B cell (primary cell): ENCODE data around the gene JKAMP. TPM values are rescaled to one million over a fixed set of nuclear protein-coding genes. Genes with fewer than 3 reads are reported as not detected.

ENCODE experiments used
- ATAC-seq: fragments of 200-7000 bp; cut with Tn5 transposase; one replicate; pipeline ENCODE4 v1.10.0; 2021; ENCODE audit warnings: low read depth, mild to moderate bottlenecking, moderate number of reproducible peaks, moderate library complexity
- CTCF ChIA-PET: fragments of 350-600 bp; sonication (Branson Sonifier 250); formaldehyde crosslinking; loops from one replicate; lab custom pipeline; 2021; ENCODE audit warnings: antibody characterized with exemption, inconsistent platforms; lab: Charles Lee
- POLR2A ChIA-PET: fragments of 350-600 bp; sonication (Branson Sonifier 250); formaldehyde crosslinking; loops from one replicate; lab custom pipeline; 2021; ENCODE audit warnings: antibody characterized with exemption; lab: Charles Lee
- DNase-seq: peaks from one replicate; pipeline ENCODE4 v3.0.0; 2013
- H2AFZ ChIP-seq: 2 replicates; pipeline ENCODE4 v1.6.1; 2012; ENCODE audit warnings: mild to moderate bottlenecking, low read depth, low read length; ENCODE audit not compliant: insufficient read depth, poor library complexity, severe bottlenecking
- H3K27ac ChIP-seq, 2 donors: 1 replicate in 1 of 2; 2 replicates in 1 of 2; pipeline ENCODE4 v1.5.1; 2012 to 2013; ENCODE audit warnings: low read length in 2 of 2, mild to moderate bottlenecking in 2 of 2, moderate library complexity in 1 of 2
- H3K27me3 ChIP-seq, 4 experiments: fragments of 200-600 bp in 1 of 4; sonication (generic) in 1 of 4; replicated peaks in 1 of 4; 1 replicate in 2 of 4; 2 replicates in 2 of 4; pipeline versions ENCODE4 v1.6.1 to v1.7.0; 2013 to 2016; ENCODE audit warnings: low read length in 3 of 4, mild to moderate bottlenecking in 2 of 4, mixed read lengths in 1 of 4, moderate library complexity in 1 of 4; ENCODE audit not compliant: insufficient read depth in 4 of 4, control insufficient read depth in 3 of 4; ENCODE audit errors: control extremely low read depth in 1 of 4
- H3K36me3 ChIP-seq, 2 experiments: replicated peaks in 1 of 2; 1 replicate in 1 of 2; 2 replicates in 1 of 2; pipeline versions ENCODE4 v1.6.1 to v1.7.1; 2013; ENCODE audit warnings: low read length in 1 of 2; ENCODE audit not compliant: insufficient read depth in 2 of 2, control insufficient read depth in 1 of 2; ENCODE audit errors: control extremely low read depth in 1 of 2, extremely low read depth in 1 of 2
- H3K4me1 ChIP-seq, 2 donors: fragments of 200-600 bp in 1 of 2; sonication (generic) in 1 of 2; 1 replicate in 1 of 2; 2 replicates in 1 of 2; pipeline versions ENCODE4 v1.5.1 to v1.6.1; 2013 to 2017; ENCODE audit warnings: low read length in 2 of 2; ENCODE audit not compliant: control insufficient read depth in 2 of 2, insufficient read depth in 2 of 2
- H3K4me2 ChIP-seq: replicated peaks from 2 replicates; pipeline ENCODE3; 2012; ENCODE audit warnings: mild to moderate bottlenecking, low read depth, low read length; ENCODE audit not compliant: poor library complexity, severe bottlenecking
- H3K4me3 ChIP-seq, 5 experiments: fragments of 200-600 bp in 1 of 5; sonication (generic) in 1 of 5; 1 replicate in 3 of 5; 2 replicates in 2 of 5; pipeline versions ENCODE4 v1.5.1 to v1.7.0; 2011 to 2016; ENCODE audit warnings: low read length in 4 of 5, mild to moderate bottlenecking in 4 of 5, low read depth in 2 of 5, control low read depth in 1 of 5, moderate library complexity in 1 of 5; ENCODE audit not compliant: insufficient read depth in 1 of 5; ENCODE audit errors: control extremely low read depth in 1 of 5, extremely low read depth in 1 of 5
- H3K79me2 ChIP-seq: fragments of 200-600 bp; sonication (generic); one replicate; pipeline ENCODE4 v1.6.0; 2016; ENCODE audit warnings: low read length; ENCODE audit not compliant: control insufficient read depth, insufficient read depth
- H3K9ac ChIP-seq: fragments of 200-600 bp; sonication (generic); 2 replicates; pipeline ENCODE4 v1.6.1; 2017; ENCODE audit warnings: mild to moderate bottlenecking, low read length, moderate library complexity
- H3K9me3 ChIP-seq, 3 donors: one replicate each; pipeline versions ENCODE4 v1.6.1 to v1.7.1; 2013; ENCODE audit warnings: low read length in 2 of 3; ENCODE audit not compliant: control insufficient read depth in 2 of 3, insufficient read depth in 1 of 3; ENCODE audit errors: control extremely low read depth in 1 of 3
- H4K20me1 ChIP-seq: 2 replicates; pipeline ENCODE4 v1.6.0; 2012; ENCODE audit warnings: mild to moderate bottlenecking, low read length; ENCODE audit not compliant: insufficient read depth, control insufficient read depth, poor library complexity, severe bottlenecking
- H3K27ac Mint-ChIP-seq: one replicate; pipeline ENCODE4 v1.8.0; 2021; ENCODE audit warnings: mixed read lengths
- H3K27me3 Mint-ChIP-seq: one replicate; pipeline ENCODE4 v1.8.0; 2021; ENCODE audit warnings: mixed read lengths
- H3K4me1 Mint-ChIP-seq: one replicate; pipeline ENCODE4 v1.8.0; 2021; ENCODE audit warnings: mixed read lengths
- H3K4me3 Mint-ChIP-seq: one replicate; pipeline ENCODE4 v1.8.0; 2021; ENCODE audit warnings: mixed read lengths
- H3K9me3 Mint-ChIP-seq: one replicate; pipeline ENCODE4 v1.8.0; 2022; ENCODE audit warnings: mixed read lengths; ENCODE audit not compliant: insufficient read depth
- EZH2 ChIP-seq: IDR thresholded peaks from 2 replicates; pipeline ENCODE4 v1.6.1; 2012; ENCODE audit warnings: borderline replicate concordance, low read depth, mild to moderate bottlenecking, moderate library complexity, low read length; ENCODE audit not compliant: insufficient read depth, poor library complexity, severe bottlenecking
- WGBS: methylation state at CpG from one replicate; pipeline ENCODE4 v1.1.5; 2013; ENCODE audit warnings: missing lambda C conversion rate; ENCODE audit not compliant: insufficient coverage; 5-methylcytosine and 5-hydroxymethylcytosine counted together
- intact Hi-C: fragments of 100-400 bp; cut with micrococcal nuclease; formaldehyde crosslinking; loops from one replicate; pipeline ENCODE4 v1.10.0; 2022
- polyA plus RNA-seq: library from polyadenylated mRNA; depleted of rRNA; stranded (reverse); fragments of >200 nt; gene quantifications from 2 replicates; pipeline ENCODE4 v1.2.3, GENCODE V29; 2012
- total RNA-seq, 2 donors: library from RNA; stranded (reverse); fragments of 120-200 nt in 1 of 2; gene quantifications; 1 replicate in 1 of 2; 2 replicates in 1 of 2; pipeline versions ENCODE4 v1.2.3 to v1.2.4, GENCODE V29; 2013 to 2022
- TF ChIP-seq, protein P1 (sequence below): fragments of 200-600 bp; IDR thresholded peaks from one replicate; pipeline ENCODE4 v1.8.0; 2022; ENCODE audit warnings: antibody characterized with exemption, mild to moderate bottlenecking

Gene JKAMP
- total and polyA plus RNA-seq, 2 donors (not counting 1 experiment from before 2014, with no cell fraction given) = 30.3 to 32.3 TPM

DNA sequence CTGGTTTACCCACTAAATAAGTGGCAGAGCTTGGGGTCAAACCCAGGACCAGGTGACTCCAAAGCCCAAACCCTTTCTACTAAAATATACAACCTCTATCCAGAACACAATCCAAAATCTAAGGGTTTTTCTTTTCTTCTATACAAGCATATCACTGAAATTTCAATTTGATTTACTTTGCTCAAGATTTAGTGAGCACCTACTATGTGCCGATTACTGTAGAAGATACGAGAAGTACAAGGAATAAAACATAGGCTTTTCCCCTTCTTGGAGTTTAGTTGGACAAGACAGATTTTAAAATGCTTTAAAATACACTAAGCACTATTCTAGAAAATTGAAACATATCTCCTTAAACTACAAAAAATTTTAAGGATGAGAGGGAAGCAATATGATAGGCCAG lies 2.9 kb upstream of the JKAMP start:
- ChIA-PET CTCF (interaction anchor here (3.6 kb wide), 1 partner anchor 16 kb away, joined by 35 read pairs; the partner anchor contains the start of gene GPR135), POLR2A (no interaction called here)
- ATAC-seq (no peak), DNase-seq (no peak)
- no peaks in the 10 kb centered on the region for H3K9me3 ChIP-seq
- H3K4me3 Mint-ChIP-seq = no peak overlapping the region
- H3K27me3 ChIP-seq = no peaks in the 10 kb centered on the region
- H3K4me1 ChIP-seq = peaks cover 36 to 40% of the 10 kb centered on the region in 2 donors
- intact Hi-C loops = loop anchor here (10.0 kb wide), 3 partner anchors 847 to 1277 kb away; partner anchors contain the start of genes ACTR10 and DACT1
- peaks cover 7% of the 10 kb centered on the region for H4K20me1 ChIP-seq
- H3K9me3 Mint-ChIP-seq = no peaks in the 10 kb centered on the region
- H2AFZ ChIP-seq = no peak overlapping the region
- peaks cover 52% of the 10 kb centered on the region for H3K4me1 Mint-ChIP-seq
- peak overlapping the region; percentile 93 for H3K4me2 ChIP-seq
- H3K27ac ChIP-seq = no peak overlapping the region
- no peaks in the 10 kb centered on the region for H3K36me3 ChIP-seq
- no CpG with 5 or more reads among the region's 2 CpGs for WGBS
- H3K27me3 Mint-ChIP-seq = no peaks in the 10 kb centered on the region
- no peak overlapping the region for H3K4me3 ChIP-seq
- H3K27ac Mint-ChIP-seq = no peak overlapping the region
- TF ChIP-seq EZH2 = no peak
- TF ChIP-seq, protein P1, sequence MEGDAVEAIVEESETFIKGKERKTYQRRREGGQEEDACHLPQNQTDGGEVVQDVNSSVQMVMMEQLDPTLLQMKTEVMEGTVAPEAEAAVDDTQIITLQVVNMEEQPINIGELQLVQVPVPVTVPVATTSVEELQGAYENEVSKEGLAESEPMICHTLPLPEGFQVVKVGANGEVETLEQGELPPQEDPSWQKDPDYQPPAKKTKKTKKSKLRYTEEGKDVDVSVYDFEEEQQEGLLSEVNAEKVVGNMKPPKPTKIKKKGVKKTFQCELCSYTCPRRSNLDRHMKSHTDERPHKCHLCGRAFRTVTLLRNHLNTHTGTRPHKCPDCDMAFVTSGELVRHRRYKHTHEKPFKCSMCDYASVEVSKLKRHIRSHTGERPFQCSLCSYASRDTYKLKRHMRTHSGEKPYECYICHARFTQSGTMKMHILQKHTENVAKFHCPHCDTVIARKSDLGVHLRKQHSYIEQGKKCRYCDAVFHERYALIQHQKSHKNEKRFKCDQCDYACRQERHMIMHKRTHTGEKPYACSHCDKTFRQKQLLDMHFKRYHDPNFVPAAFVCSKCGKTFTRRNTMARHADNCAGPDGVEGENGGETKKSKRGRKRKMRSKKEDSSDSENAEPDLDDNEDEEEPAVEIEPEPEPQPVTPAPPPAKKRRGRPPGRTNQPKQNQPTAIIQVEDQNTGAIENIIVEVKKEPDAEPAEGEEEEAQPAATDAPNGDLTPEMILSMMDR = no peak
- peaks cover 45% of the 10 kb centered on the region for H3K79me2 ChIP-seq
- no peak overlapping the region for H3K9ac ChIP-seq

DNA sequence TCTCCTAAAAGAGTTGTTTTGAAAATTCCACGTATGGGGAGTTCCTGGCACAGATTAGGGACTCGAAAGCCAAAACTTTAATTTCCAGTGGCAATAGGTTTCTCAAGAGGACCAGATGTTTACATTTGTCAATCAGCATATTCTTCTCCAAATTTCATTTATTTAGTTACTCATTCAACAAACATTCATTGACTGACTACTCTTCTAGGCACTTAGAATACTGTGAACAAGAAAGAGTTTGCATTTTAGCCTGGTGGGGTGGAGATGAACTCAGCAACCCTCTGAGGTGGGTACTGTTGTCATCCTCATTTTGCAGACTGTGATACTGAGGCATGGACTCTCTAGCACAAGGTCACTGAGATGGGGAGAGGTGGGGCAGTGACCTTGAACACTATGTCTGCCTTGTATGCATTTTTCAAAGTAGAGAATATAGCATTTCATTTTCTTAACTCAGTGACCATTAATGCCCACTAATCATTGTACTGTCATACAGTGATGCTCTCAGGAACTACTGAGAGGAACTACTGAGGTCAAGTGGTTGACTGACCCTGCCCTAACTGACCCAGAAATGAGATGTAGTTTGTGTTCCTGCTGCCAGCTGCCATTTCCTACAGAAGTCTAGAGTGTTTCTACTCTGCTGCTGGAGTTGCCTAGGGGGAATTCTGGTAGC lies 2.3 kb upstream of the JKAMP start:
- H2AFZ ChIP-seq = no peak overlapping the region
- TF ChIP-seq, protein P1 = no peak
- TF ChIP-seq EZH2 = no peak
- ATAC-seq = no peak
- 100% methylated on average over 1 of the region's 2 CpGs for WGBS
- H3K27ac Mint-ChIP-seq = no peak overlapping the region
- H3K9ac ChIP-seq = no peak overlapping the region
- H3K79me2 ChIP-seq = peaks cover 51% of the 10 kb centered on the region
- peaks cover 52% of the 10 kb centered on the region for H3K4me1 Mint-ChIP-seq
- H3K27me3 ChIP-seq = no peaks in the 10 kb centered on the region
- intact Hi-C loops = loop anchor here (10.0 kb wide), 3 partner anchors 847 to 1277 kb away; partner anchors contain the start of genes ACTR10 and DACT1
- no peak for DNase-seq
- H4K20me1 ChIP-seq = peaks cover 7% of the 10 kb centered on the region
- H3K27ac ChIP-seq = no peak overlapping the region
- ChIA-PET CTCF (interaction anchor here (3.6 kb wide), 1 partner anchor 17 kb away, joined by 35 read pairs; the partner anchor contains the start of gene GPR135), POLR2A (interaction anchor here (2.5 kb wide), 1 partner anchor 17 kb away, joined by 12 read pairs; the partner anchor contains the start of gene GPR135)
- H3K27me3 Mint-ChIP-seq = no peaks in the 10 kb centered on the region
- H3K9me3 Mint-ChIP-seq = no peaks in the 10 kb centered on the region
- H3K4me2 ChIP-seq = peak overlapping the region; percentile 93
- no peaks in the 10 kb centered on the region for H3K9me3 ChIP-seq
- no peaks in the 10 kb centered on the region for H3K36me3 ChIP-seq
- no peak overlapping the region for H3K4me3 ChIP-seq
- peaks cover 36 to 40% of the 10 kb centered on the region in 2 donors for H3K4me1 ChIP-seq
- H3K4me3 Mint-ChIP-seq = peak overlapping the region; percentile 96
